GM13977 (cell line): Measurements from ENCODE around the gene FAM174B.

Experiments
- DNase-seq: peaks from one replicate; pipeline ENCODE4 v3.0.0; 2012; ENCODE audit warnings: low spot score
- CTCF ChIP-seq: IDR thresholded peaks from 2 replicates; pipeline ENCODE4 v1.5.1; 2012; ENCODE audit warnings: mild to moderate bottlenecking, control low read depth; ENCODE audit not compliant: insufficient read depth; ENCODE audit errors: extremely low read depth, missing control alignments
- in situ Hi-C: fragments of 300-500 bp; cut with MboI; formaldehyde crosslinking; loops from one replicate; pipeline ENCODE4 v1.12.0; 2022; ENCODE audit warnings: low sequenced_read_pairs, low pct_unique_long_range_greater_than_20kb, mixed read lengths, inconsistent platforms; ENCODE audit not compliant: unreplicated experiment

FAM174B gene

DNA sequence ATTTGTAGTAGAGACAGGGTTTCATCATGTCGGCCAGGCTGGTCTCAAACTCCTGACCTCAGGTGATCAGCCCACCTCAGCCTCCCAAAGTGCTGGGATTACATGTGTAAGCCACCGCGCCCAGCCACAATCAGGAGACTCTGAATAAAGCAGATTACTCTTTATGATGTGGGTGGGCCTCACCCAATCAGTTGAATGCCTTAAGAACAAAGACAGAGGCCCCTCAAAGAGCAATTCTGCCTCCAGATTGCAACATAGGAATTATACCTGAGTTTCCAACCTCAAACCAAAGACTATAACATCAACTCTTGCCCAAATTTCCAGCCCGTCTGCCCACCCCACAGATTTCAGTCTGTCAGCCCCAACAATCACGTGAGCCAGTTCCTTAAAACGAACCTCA is 18.8 kb upstream of the FAM174B start:
- TF ChIP-seq CTCF = no peak
- no peak for DNase-seq
- in situ Hi-C loops = no loop called here

- in situ Hi-C loops = no loop called here
- no peak for TF ChIP-seq CTCF
- no peak for DNase-seq
These were observed 16.5 kb upstream of the FAM174B start for GRCh38 chr15:92672102-92672501.

DNA sequence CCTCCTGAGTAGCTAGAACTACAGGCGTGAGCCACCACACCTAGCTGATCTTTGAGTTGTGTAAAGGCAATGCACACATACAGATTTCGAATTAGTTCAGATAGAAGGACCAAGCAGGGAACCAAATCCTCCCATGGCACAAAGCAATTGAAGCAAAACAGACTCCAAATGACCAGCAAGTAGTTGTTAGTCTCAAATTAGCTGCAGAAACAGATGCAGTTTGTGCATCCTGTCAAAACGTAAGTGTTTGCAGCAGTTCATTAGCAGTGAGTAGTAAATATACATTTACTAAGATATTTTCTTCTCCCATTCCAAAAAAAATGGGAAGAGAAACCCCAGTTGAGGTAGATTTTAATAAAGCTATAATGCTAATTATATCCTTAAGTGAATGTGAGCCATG is 15.8 kb upstream of the FAM174B start:
- in situ Hi-C loops = no loop called here
- no peak for TF ChIP-seq CTCF
- no peak for DNase-seq

DNA sequence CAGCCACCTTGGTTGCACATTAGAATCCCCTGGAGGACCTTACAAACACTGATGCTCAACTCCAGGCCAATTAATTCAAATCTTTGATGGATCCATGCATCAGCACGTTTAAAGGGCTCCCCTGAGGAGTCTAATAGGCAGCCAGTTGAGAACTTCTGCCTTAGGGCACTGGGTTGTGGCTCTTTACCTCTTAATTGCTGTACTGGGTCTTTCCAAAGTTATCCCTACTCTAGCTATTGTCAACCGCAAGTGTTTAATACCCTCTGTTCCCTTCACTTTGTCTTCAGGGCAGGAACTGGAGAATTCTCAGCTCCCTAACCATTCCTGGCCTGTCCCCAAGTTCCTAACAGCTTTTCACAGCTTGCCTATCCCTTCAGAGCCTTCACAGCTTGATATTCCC is 15.0 kb upstream of the FAM174B start:
- no peak for TF ChIP-seq CTCF
- DNase-seq = no peak
- in situ Hi-C loops = no loop called here

GRCh38 chr15:92669432-92669831 is 13.9 kb upstream of the FAM174B start:
- in situ Hi-C loops = no loop called here
- DNase-seq = no peak
- no peak for TF ChIP-seq CTCF

- in situ Hi-C loops = no loop called here
- DNase-seq = no peak
These were observed 13.0 kb upstream of the FAM174B start for GRCh38 chr15:92668620-92669019.

More at GRCh38 chr15:92668620-92669019, 13.0 kb upstream of the FAM174B start:
- no peak for TF ChIP-seq CTCF
